CD4-positive, alpha-beta T cell treated with Interleukin-6 for 4 hours (primary cell): ENCODE data around the gene PMAIP1.
"Not testable (repeated sequence)": the region's sequence is repeated elsewhere in the genome, so short reads cannot be mapped to it uniquely, and the experiment has no call there.

Experiments
- DNase-seq: peaks from one replicate; pipeline ENCODE4 v3.0.0-alpha.2; 2020; ENCODE audit warnings: mixed read lengths

The PMAIP1 gene

DNA sequence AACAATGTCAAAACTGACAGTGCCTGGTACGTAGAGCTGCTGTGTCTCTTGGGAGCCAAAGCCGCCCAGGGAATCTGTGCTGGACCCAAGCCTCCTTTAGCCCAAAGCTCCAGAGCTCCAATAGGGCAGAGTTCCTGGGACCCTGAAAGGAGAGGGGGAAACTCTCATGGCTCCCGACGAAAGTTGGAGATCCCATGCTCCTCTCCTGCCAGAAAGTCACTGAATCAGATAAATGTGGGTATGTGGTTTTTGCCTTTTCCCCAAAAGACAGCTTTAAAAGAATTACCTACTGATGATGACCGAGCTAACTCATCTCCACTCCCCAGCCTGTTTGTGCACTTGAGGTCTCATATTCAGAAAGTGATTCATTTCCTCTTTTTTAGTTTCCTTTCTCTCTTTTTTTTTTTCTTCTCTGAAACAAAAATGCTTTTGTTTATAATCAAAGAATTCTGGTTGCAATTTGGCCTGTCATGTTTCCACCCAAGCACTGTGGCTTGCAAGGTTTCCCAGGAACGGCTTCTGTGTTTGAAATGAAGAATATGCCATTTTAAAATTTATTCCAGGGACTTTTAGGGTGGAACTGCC, 14.1 kb upstream of the PMAIP1 start:
- peak; percentile 37 for DNase-seq

DNA sequence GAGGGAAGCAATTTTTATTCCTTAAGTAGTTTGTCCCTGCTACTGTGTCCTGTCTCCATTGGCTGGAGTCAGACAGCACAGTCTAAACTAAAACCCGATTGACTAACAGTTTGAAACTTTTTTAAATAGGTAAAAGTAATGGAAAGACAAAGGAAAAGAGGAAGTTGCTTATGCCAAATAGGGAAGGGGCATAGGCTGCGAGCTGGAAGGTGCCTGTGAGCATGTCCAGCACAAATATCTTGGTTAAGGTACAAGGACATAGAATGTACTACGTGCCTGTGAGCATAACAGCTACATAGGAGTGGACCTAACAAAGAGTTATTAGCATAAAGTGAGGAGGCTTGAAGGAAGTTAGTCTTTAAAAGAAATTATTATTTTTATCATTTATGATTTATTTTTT, 13.4 kb upstream of the PMAIP1 start:
- DNase-seq, result not testable (repeated sequence)

DNA sequence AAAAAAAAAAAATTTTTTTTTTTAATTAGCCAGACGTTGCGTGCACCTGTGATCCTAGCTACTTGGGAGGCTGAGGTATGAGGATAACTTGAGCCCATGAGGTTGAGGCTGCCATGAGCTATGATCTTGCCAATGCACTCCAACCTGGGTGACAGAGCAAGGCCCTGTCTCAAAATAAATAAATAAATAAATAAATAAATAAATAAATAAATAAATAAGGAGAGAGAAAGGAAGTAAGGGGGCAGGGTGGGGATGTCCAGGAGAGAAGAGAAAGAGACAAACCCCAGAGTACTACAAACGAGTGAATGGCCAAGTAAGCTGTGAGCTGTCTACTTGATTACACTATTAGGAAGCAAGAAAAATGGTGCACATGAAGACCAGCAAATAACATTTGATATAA, 7.7 kb upstream of the PMAIP1 start:
- DNase-seq, result no peak

DNA sequence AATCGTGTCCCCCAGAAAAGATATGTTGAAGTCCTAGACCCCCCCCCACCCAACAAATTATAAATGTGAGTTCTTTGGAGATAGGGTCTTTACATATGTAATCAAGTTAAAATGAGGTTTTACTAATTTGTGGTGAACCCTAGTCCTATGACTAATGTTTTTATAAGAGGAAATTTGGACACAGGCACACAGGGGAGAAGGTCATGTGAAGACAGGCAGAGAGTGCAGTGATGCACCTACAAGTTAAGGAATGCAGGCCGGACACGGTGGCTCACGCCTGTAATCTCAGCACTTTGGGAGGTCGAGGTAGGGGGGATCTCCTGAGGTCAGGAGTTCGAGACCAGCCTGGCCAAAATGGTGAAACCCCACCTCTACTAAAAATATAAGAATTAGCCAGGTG, 5.8 kb upstream of the PMAIP1 start:
- DNase-seq, result no peak

DNA sequence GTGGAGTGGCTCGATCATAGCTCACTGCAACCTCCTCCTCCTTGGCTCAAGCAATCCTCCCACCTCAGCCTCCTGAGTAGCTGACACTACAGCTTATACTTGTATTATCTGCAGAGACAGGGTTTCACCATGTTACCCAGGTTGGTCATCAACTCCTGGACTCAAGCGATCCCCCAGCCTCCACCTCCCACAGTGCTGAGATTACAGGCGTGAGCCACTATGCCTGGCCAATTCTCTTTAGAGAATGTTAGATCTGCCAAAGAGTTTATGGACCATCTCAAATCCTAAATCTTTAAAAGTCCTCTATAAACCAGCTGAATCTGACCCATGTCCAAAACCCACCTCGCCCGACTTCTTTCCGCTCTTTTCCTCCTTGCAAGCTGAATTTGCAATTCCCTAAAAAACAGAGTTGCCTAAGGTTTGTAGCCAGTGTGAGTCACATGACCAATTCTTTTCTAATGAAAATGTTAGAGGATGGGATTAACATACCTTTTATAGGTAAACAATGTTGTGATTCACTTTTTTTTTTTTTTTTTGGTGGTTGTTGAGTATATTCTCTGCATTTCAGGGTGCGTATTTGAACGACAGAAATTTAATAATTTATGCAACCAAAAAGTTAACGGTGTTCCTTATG, 2.4 kb upstream of the PMAIP1 start:
- DNase-seq, result no peak

DNA sequence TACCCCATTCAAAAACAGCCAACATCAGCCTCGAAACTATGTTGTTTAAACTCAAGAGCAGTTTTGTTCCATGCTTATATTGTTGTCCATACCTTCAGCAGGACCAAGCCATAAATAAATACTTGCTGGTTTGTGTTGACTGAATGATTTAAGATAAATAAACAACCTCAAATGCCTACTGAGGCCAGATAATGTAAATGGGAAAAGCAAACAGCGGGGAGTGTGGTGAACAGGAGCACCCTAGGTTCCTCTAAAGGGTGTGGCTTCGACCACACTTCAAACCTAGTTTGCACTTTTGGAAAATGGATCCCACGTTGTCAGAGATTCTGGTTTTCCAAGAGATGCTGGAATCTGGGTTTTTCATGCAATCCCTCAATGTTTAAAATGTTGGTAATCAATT, 1.7 kb upstream of the PMAIP1 start:
- DNase-seq, result no peak

DNA sequence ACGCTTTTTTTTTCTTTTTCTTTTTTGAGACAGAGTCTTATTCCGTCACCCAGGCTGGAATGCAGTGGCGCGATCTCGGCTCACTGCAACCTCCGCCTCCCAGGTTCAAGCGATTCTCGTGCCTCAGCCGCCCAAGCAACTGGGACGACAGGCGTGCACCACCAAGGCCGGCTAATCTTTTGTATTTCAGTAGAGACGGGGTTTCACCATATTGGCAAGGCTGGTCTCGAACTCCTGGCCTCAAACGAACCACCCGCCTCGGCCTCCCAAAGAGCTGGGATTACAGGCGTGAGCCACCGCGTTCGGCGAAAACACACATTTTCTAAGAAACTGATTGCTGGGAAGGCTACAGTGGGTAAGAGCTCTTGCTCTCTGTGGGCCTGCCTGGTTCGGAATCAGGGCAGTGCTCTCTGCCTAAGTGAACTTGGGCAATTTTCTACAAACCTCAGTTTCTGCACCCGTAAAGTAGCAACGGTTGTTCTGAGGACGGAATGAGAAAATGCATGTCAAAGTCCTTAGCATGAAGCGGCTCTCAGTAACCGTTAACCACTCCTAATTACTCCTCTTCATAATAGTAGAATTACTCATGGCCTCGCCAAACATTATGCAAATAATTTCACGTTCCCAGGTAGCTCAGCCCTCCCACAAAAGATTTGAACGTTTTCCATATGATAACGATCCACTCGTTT, 1.0 kb upstream of the PMAIP1 start:
- DNase-seq, result no peak

DNA sequence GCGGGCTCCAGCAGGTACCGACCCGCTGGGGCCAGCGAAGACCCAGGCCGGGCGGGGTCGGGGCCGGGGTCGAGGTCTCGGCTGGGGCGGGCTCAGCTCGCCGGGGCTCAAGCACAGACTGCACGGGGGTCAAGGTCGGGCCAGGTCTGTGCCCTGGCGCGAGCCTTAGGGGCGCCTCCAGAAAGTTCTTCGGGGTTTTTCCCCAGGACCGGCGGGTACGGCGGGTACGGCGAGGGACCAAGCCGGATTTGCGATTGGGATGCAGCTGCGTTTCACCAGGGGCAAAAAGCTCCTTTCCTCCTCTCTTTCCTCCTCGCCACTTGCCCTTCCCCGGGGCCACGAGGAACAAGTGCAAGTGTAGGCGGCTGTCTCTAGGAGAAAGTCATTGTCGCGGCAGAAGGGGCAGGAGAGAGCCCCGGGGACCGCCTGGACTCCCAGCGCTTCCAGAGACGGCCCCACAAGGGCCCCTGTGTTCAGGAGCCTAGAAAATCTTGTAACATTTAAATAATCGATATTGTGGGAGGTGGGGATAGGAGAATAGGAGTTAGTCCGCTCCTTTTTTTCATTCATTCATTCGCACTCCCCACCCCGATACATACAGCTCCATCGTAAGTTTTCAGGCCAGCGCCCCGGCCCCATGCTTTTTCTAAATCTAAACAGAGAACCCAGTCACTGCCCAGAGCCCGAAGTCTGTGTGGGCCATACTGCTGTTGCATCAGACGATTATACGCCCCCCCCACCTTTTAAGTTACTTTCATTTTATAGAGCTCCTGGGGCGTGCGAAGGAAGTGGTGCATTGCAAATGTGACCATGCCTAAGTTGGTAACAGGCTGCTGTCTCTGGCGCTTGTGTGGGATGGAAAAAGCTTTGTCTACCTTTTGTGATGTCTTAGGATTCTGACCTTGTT, 679 bp downstream of the PMAIP1 start:
- peak; percentile 72 for DNase-seq

DNA sequence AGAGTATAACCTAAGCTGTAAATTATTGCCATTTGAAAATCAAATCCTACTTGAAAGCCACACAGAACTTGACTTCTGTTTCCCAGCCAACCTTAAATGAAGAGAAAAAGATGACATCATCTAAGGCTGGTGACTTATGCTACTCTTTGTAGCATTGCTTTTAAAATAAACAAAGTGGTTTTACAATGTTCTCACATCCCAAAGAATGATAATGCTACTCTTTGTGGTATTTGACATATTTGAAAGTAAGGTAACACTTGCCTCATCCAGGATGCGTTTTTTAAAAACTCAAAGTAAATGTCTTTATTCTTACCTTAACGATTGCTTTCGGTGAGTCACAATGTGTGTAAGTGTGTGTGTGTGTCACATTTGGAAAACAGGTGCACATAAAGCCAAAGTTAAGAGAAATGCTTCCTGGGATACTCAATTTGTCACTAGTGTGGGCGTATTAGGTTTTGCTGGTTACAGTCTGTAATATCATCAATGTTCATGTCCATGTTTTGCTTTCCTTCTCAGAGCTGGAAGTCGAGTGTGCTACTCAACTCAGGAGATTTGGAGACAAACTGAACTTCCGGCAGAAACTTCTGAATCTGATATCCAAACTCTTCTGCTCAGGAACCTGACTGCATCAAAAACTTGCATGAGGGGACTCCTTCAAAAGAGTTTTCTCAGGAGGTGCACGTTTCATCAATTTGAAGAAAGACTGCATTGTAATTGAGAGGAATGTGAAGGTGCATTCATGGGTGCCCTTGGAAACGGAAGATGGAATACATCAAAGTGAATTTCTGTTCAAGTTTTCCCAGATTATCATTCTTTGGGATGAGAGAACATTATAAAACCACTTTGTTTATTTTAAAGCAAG, 2.6 kb downstream of the PMAIP1 start:
- no peak for DNase-seq

DNA sequence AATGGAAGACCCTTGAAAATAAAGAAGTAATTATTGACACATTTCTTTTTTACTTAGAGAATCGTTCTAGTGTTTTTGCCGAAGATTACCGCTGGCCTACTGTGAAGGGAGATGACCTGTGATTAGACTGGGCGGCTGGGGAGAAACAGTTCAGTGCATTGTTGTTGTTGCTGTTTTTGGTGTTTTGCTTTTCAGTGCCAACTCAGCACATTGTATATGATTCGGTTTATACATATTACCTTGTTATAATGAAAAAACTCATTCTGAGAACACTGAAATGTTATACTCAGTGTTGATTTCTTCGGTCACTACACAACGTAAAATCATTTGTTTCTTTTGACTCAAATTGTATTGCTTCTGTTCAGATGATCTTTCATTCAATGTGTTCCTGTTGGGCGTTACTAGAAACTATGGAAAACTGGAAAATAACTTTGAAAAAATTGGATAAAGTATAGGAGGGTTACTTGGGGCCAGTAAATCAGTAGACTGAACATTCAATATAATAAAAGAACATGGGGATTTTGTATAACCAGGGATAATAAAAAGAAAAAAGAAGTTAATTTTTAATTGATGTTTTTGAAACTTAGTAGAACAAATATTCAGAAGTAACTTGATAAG, 3.3 kb downstream of the PMAIP1 start:
- DNase-seq, result no peak

DNA sequence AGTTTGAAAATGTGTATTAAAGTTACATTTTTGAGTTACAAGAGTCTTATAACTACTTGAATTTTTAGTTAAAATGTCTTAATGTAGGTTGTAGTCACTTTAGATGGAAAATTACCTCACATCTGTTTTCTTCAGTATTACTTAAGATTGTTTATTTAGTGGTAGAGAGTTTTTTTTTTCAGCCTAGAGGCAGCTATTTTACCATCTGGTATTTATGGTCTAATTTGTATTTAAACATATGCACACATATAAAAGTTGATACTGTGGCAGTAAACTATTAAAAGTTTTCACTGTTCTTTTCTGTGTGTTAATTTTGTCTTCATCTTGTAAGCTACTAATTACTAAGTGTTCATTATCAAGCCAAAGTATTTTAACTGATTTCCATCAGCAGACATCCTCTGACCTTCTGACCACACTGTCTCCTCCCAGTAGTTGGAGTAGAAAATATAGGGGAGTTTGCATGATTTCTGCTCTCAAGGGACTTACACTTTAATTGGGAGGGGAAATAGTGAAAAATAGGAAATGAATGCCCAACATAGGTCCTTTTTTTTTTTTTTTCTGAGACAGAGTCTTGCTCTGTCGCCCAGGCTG, 4.3 kb downstream of the PMAIP1 start:
- DNase-seq, result no peak

DNA sequence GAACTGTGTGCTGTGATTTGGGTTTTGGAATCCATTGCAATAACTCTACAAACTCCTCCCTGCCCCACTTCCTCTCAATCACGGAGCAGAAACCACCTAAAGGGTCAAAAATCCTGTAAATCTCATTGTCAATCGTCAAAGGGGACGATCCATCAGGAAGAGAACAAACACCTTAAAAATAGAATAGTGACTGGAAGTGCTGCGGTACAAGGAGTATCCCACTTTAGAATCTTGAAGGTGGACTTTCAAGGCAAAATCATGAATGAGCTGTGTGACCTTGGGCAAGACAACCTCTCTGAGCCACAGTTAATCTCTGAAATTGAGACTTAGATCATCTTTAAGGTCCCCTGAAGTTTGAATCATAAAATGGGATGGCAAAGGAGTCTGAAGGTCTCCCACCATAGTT, 5.9 kb downstream of the PMAIP1 start:
- no peak for DNase-seq

DNA sequence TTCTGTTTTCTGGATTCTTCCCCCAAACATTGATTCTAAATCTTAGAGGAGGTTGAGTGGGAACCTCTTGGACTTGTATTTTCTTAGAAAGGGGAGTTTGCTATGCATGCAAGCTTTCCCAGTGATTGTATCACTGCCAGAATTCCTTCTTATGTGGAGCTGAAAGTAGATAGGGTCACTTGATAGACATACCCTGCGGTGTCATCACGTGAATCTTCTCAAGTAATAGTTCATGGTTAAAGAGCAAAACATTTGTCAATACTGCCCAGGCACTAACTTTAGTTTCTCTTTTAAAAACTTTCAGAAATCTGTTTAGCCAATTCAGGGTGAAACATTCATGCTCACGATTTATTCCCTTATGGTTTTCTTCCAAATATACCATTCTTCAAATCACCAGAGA, 6.4 kb downstream of the PMAIP1 start:
- DNase-seq, result no peak

DNA sequence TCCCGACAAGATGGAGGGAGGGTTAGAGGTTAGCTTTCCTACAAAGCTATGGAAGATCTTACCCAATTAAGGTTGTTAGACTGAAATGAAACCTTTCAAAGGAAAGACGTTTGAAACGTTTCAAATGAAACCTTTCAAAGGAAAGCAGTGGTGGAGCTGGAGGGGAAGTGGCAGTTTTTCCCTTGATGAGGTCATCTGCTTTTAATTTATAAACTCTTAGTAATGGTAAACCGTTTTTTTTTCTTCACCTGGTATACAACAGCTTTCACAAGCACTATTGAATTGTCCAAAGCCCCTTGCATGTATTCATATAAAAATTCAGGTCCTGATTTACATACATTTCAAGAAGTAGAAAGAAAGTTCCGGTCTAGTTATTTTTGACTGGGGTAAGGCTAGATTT, 7.4 kb downstream of the PMAIP1 start:
- DNase-seq, result no peak

DNA sequence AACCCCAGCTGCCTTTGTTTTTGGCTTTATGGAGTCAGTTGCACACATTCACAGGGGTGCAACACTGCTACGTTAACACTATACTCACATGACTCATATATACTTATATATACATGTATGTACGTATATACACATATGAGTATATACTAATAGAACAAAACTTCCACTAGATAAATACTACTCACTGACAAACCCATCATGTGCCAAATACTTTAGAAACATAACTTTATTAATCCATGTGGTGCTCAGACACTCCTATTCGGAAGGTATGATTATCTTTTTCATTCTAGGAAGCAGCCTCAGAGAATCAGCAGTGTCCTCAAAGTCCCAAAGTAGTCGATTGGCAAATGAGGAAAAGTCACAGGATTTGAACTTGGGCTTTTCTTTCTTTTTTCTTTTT, 7.9 kb downstream of the PMAIP1 start:
- no peak for DNase-seq

DNA sequence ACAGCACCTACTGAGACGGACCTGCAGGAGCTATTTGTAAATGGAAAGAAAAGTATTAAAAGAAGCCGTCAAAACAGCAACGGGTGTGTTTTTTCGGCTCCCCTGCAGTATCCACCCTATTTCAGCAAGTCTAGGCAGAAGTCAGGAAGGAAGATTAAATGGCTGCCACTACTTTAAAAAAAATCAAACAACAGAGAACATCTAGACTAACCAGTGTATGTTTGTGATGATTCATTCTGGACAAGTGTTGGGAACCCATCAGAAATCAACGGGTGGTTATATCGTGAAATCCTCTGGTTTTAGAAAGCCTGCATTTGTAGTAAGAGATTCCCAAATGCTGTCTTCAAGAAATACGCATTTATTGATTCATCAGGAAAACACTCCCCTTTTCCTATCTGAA, 9.0 kb downstream of the PMAIP1 start:
- no peak for DNase-seq

DNA sequence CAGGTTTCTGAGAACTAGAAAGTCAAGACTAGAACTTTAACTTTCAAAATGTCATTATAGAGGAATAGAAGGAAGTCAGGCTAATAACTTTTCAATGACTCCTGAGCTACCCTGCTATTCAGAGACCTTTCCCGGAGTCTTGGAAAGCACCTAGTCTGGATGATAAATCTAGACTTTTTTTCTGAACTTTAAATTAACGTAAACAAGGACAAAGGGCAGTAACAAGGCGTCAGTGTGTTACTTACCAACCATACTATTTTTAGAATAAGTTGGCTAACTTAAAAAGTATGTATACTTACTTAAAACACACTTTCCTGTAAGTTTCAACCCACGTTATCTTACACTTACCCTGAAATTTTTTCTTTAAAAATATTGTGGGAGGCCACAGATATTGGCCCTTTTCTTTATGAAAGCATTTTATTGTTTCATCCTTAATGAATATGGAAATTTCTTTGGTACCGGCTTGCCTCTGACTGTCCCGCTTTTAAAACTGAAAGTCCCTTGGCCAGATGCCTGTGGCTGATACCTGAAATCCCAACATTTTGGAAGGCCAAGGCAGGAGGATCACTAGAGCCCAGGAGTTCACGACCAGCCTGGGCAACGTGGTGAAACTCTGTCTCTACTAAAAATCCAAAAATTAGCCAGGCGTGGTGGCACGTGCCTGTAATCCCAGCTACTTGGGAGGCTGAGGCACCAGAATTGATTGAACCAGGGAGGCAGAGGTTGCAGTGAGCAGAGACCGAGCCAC, 9.7 kb downstream of the PMAIP1 start:
- DNase-seq, result no peak

DNA sequence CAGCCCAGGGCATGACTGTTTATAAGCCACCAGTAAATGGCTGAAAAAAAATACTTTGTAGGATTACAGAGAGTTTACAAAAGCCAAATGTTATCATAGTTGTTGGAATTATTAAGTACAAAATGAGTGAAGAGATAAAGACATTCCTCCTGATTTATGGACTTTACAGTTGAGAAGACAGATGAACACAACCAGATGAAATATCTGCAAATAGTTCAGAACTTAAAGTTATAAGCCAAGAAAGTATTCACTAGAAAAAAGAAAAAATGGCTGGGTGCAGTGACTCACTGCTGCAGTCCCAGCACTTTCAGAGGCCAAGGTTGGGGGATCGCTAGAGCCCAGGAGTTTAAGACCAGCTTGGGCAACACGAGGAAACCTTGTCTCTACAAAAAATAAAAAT, 11.2 kb downstream of the PMAIP1 start:
- no peak for DNase-seq

DNA sequence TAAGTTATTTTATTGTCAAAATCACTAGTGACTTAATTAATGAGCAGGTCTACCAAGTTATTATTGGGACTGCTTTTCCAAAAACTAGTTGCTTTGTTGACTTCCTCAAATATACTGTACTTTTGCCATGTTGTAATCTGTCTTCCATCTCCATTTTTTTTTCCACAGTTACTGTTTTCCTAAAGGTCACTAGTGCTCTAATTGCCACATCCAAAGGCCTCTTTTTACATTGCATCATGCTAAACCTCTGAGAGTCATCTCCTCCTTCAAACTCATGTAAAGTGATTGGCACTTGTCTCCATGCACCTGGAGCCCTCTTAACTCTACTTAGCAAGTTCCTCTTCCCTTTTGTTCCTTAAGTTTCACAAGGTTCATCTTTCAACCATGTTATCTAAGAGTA, 11.8 kb downstream of the PMAIP1 start:
- DNase-seq, result no peak

DNA sequence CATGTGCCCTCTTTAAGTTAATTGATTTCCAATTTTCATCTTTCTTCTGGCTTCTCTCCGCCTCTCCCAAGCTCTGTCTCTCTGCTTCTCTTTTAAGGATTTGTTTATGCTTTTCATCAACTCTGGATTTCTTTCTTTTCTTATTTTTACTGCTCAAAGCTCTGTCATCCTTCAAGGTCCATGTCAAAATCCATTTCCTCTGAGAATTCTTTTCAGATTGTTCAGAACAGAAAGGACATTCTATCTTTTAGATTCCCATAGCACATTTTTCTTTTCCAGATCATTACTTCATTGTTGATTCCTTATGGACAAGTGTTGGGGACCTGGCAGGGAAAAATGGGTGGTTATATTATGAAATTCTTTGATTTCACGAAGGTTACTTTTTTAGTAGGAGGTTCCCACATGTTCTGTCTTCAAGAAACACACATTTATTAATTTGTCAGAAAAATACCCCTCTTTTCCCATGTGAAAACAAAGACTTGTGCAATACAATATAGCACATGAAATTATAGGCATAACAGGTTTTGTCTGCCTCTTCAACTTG, 12.3 kb downstream of the PMAIP1 start:
- DNase-seq, result no peak

DNA sequence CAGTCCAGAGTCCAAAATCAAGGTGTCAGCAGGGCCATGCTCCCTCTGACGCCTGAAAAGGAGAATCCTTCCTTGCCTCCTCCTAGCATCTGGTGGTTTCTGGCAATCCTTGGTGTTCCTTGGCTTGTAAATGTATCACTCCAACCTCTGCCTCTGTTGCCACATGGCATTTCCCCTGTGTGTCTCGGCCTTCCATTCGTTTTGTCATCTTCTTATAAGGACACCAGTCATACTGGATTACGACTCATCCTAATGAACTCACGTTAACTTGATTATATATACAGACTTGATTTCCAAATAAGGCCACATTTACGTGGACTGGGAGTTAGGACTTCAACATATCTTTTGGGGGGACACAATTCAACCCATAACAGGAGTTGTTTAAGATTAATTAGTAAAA, 15.8 kb downstream of the PMAIP1 start:
- no peak for DNase-seq
